TTC549 (cell line): ENCODE results near the gene DNAJC22.

Experiments
- FAIRE-seq: peaks from 2 replicates; lab custom pipeline; 2012; peaks lifted over from hg19 to GRCh38; lab: Jason Lieb, UNC

DNAJC22 gene

GRCh38 chr12:49345051-49345824 lies 1.4 kb upstream of the DNAJC22 start:
- FAIRE-seq: no peak

GRCh38 chr12:49345825-49346658 lies 646 bp upstream of the DNAJC22 start:
- no peak for FAIRE-seq

GRCh38 chr12:49347311-49348193 lies 864 bp downstream of the DNAJC22 start:
- FAIRE-seq: no peak

- no peak for FAIRE-seq
Observed at GRCh38 chr12:49348781-49349180, 2.1 kb downstream of the DNAJC22 start.

GRCh38 chr12:49349266-49349665 lies 2.6 kb downstream of the DNAJC22 start:
- FAIRE-seq: no peak

GRCh38 chr12:49352351-49352750 lies 5.7 kb downstream of the DNAJC22 start:
- no peak for FAIRE-seq

- no peak for FAIRE-seq
Observed at GRCh38 chr12:49355913-49356312, 9.2 kb downstream of the DNAJC22 start.

GRCh38 chr12:49357103-49357678 lies 10.5 kb downstream of the DNAJC22 start:
- no peak for FAIRE-seq

- peak; percentile 65 for FAIRE-seq
Observed at GRCh38 chr12:49358483-49359141, 11.9 kb downstream of the DNAJC22 start.

GRCh38 chr12:49359671-49360070 lies 13.0 kb downstream of the DNAJC22 start:
- no peak for FAIRE-seq

GRCh38 chr12:49362077-49362476 lies 15.4 kb downstream of the DNAJC22 start:
- no peak for FAIRE-seq

- FAIRE-seq: no peak
Observed at GRCh38 chr12:49364989-49365388, 18.3 kb downstream of the DNAJC22 start.

GRCh38 chr12:49365542-49365941 lies 18.9 kb downstream of the DNAJC22 start:
- FAIRE-seq: no peak

- FAIRE-seq: no peak
Observed at GRCh38 chr12:49366096-49366651, 19.5 kb downstream of the DNAJC22 start.

GRCh38 chr12:49366652-49367380 lies 20.1 kb downstream of the DNAJC22 start:
- no peak for FAIRE-seq

GRCh38 chr12:49367381-49368239 lies 20.9 kb downstream of the DNAJC22 start, which contains the start of gene SPATS2:
SPATS2 (plus strand) TSS chr12:49367462; CDS start chr12:49461013, 93,551 bp downstream.
- FAIRE-seq: no peak

- FAIRE-seq: no peak
Observed at GRCh38 chr12:49368240-49368600, 21.5 kb downstream of the DNAJC22 start.

GRCh38 chr12:49369411-49370145 lies 22.9 kb downstream of the DNAJC22 start:
- FAIRE-seq: no peak

- FAIRE-seq: no peak
Observed at GRCh38 chr12:49370539-49370938, 23.9 kb downstream of the DNAJC22 start.
